COLO829 (cell line): ENCODE results near the gene STAT3.
"Not testable (repeated sequence)": the region's sequence is repeated elsewhere in the genome, so short reads cannot be mapped to it uniquely, and the experiment has no call there.

ENCODE experiments used
- DNase-seq: peaks from one replicate; pipeline ENCODE4 v3.0.0; 2012; ENCODE audit warnings: low spot score

The STAT3 gene

GRCh38 chr17:42380935-42381334, 7.3 kb downstream of the STAT3 start:
- no peak for DNase-seq

- DNase-seq = no peak
Measured at GRCh38 chr17:42378959-42379594, 9.2 kb downstream of the STAT3 start.

DNA sequence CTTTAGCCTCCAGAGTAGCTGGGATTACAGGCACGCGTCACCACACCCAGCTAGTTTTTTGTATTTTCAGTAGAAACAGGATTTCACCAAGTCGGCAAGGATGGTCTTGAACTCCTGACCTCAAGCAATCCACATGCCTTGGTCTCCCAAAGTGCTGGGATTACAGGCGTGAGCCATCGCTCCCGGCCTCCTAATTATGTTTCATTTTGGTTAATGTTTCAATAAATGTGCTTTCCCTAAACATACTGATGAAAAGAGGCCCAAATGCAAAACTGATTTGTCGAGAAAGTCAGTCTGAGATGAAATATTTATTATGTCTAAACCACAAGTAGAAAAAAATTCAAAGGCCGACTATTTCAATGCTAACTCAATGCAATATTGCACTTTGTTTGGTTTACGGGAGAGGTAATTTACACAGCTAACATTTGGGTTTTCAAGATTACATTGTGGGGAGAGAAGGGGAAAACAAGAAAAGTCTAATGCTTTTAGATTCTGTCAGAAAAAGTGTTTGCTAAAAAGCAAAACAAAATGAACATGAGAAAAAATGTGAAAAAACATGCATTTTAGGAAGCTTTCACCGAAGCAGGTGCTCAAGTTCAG, 9.8 kb downstream of the STAT3 start:
- DNase-seq = no peak

DNA sequence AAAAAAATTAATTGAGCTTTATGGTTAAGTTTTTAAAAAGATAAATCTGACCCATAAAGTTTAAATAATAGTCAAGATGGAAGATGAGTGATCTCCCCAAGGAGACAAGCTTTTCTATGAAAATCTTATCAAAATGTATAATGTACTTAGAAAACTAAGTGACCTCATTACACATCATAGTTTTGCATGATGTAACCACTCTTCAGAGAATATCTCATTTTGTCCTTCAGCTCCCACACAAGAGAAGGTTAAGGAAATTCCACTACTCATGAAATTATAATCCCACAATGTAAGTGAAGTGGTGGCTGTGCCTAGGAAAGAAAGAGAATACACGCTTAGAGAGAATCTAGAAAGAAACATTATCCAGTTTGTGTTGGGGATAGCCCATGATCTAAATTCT, 14.3 kb downstream of the STAT3 start:
- DNase-seq = no peak

DNA sequence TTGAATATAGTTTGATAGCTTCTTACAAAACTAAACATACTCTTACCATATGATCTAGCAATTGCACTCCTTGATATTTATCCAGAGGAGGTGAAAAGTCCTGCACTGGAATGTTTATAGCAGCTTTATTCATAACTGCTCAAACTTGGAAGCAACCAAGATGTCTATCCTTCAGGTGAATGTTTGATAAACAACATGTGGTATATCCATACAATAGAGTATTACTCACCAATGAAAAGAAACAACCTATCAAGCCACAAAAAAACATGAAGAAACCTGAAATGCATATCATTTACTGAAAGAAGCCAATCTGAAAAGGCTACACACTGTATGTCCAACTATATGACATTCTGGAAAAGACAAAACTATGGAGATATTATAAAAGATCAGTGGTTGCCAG, 16.1 kb downstream of the STAT3 start:
- no peak for DNase-seq

DNA sequence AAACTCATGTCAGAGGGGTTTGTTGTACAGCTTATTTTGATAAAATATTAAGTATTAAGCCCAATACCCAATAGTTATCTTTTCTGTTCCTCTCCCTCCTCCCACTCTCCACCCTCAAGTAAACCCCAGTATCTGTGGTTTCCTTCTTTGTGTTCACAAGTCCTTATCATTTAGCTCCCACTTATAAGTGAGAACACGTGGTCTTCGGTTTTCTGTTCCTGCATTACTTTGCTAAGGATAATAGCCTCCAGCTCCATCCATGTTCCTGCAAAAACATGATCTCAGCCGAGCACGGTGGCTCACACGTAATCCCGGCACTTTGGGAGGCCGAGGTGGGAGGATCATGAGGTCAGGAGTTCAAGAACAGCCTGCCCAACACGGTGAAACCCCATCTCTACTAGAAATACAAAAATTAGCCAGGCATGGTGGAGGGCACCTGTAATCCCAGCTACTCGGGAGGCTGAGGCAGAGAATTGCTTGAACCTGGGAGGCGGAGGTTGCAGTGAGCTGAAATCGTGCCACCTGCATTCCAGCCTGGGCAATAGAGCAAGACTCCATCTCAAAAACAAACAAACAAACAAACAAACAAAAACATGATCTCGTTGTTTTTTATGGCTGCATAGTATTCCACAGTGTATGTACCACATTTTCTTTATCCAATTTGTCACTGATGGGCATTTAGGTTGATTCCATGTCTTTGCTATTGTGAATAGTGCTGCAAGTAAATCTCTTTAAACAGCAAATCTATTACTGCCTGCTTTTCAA, 19.3 kb downstream of the STAT3 start:
- DNase-seq = not testable (repeated sequence)

- not testable (repeated sequence) for DNase-seq
Measured at GRCh38 chr17:42368310-42368709, 19.9 kb downstream of the STAT3 start.

GRCh38 chr17:42366176-42367023, 21.8 kb downstream of the STAT3 start:
- not testable (repeated sequence) for DNase-seq

- DNase-seq = no peak
Measured at GRCh38 chr17:42365136-42365535, 23.1 kb downstream of the STAT3 start.

GRCh38 chr17:42363767-42364585, 24.3 kb downstream of the STAT3 start:
- DNase-seq = no peak

DNA sequence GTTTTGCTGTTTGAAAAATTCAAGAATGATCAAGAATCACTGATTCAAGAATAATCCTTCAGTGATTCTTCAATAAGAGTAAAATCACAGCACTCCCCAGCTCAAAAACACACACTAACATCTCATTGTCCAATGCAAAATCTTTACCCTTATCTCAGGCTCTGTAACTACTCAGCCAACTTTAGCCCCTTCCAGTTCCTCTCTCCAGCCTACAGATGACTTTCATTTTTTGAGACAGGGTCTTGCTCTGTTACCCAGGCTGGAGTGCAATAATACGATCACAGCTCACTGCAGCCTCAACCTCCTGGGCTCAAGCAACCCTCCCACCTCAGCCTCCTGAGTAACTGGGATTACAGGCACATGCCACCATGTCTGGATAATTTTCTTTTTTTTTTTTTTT, 25.0 kb downstream of the STAT3 start:
- DNase-seq = no peak

DNA sequence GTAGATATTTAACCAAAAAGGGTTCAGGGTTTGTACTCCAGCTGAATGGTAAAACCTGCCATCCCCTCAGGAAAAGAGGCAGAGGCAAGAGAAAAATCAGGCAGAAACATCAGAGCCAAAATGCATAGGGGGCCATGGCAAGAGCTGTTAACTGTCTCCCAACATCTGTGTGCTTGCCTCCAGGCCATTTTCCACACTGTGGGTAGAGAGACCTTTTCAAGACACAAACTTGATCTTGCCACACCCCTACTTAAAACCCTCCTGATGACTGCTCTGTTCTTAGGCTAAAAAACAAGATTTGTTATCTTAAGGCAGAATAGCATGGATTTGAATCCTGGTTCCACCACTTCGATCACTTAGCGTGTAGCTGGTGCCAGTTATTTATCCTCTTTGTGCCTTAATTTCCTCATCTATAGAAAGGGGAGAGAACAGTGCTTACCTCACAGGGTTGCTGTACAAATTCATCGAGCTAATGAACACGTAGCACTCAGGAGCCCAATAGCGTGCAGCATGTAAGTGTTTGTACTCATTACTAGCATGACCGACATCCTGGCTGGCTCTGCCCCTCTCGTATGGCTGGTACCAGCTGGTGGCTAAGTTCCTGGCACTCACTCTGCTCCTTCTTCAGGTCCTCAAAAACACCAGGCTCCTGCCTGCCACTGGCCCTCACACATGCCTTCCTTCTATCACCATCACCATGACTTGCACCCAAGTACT, 25.8 kb downstream of the STAT3 start:
- no peak for DNase-seq

DNA sequence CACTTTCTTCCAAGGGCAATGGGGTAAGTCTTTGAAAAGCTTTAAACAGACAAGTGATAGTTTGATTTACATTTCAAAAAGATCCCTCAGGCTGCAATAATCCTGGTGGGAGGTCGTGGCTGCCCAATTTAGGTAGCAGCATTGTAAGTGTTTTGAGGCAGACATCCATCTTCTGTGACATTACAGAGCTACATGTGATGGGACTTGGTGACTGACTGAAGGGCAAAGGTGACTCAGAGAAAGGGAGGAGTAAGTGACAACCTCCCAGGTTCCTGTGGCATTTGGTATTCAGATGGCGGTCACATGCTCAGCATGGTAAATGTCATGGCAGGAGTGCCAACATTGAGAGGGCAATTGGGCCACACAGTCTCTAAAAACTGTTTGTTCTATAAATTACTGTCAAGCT, 26.5 kb downstream of the STAT3 start:
- DNase-seq = peak; percentile 13

DNA sequence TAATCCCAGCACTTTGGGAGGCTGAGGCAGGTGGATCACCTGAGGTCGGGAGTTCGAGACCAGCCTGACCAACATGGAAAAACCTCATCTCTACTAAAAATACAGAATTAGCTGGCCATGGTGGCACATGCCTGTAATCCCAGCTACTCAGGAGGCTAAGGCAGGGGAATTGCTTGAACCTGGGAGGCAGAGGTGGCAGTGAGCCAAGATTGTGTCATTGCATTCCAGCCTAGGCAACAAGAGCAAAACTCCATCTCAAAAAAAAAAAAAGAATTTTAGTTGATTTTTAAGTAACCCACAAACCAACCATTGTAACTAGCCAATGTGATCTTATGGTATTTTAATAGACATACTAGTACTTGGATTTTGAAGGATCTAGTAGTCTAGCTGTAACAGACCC, 27.9 kb downstream of the STAT3 start:
- DNase-seq = not testable (repeated sequence)

DNA sequence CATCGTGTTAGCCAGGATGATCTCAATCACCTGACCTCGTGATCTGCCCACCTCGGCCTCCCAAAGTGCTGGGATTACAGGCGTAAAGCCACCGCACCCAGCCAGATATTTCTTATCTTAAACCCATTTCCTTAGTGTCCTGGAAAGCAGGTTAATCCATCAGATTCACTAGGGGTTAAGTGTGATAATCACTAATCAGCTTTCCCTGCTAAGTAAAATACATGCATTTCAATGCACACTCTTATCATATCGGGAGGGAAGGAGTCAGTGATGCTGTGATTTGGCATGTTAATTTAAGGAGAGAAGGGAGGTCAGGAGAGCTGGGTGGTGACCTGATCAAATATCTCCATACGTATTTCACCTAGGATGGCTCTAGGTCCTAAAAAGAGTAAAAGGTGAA, 29.1 kb downstream of the STAT3 start:
- no peak for DNase-seq

GRCh38 chr17:42358434-42358833, 29.8 kb downstream of the STAT3 start:
- DNase-seq = no peak

DNA sequence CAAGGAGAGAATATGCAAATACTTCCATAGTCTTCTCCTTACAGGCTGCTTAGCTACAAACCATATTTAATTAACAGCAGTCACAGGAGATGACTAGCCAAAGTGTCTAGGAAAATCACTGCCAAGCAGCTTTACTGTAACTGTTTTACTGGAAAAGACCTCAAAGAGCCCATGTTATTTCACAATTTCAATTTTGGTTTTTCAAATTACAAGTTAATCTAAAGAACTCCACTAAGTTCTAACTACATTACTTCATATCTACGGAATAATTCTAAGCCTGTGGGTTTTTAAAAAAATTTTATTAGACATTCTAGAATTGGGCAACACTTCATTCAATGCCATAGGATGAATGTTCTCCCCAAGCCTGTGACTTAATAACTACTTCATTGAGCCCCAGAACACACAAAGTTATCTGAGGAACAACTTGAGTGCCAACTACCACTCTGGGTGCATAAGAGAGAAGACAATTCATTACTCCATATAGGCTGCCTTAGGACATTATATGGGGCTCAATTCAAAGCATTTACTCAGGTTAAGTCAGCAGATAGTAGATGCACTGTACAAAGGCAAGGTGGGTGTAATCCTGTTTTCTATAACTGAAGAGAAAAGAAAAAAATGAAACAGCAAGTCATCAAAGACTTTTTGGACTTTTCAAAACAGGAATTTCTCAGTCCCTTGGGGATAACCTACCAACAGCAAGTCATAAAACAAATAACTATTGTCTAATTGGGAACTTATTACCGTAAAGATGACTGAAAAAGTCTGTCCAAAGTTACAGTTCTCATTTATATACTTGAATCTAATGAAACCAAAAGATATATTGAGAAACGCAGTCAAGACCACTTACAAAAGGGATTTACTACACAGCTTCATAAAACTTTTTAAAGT, 33.0 kb downstream of the STAT3 start:
- DNase-seq = peak; percentile 20

GRCh38 chr17:42348104-42348503, 40.1 kb downstream of the STAT3 start:
- DNase-seq = no peak

GRCh38 chr17:42347606-42348005, 40.6 kb downstream of the STAT3 start:
- no peak for DNase-seq

DNA sequence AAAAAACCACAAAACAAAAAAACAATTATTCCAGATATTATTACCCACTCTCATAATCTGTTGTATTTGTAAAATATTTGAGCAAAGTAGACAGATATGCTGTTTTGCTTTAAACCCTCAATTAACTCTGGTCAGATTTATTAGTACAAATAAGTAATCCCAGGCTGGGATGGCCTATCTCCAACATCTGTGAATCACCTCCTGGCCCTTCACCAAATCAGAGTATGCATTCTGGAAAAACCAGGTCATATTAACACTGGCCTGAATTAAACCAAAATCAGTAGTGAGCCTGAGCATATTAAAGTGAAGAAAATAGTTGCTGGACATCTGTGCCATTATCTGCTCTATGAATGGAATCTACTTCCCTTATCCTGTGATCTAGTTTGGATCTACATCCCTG, 41.0 kb downstream of the STAT3 start:
- DNase-seq = peak; percentile 64
